Activated CD4-positive, alpha-beta T cell treated with anti-CD3 and anti-CD28 coated beads, Interleukin-2, amount 50 U/mL, for 16 hours (primary cell): Measurements from ENCODE around the gene TSSC4.
A peak's percentile ranks its signal among the peaks of the same experiment; 100 is the strongest.

Source experiments
- DNase-seq: peaks from one replicate; pipeline ENCODE4 v3.0.0-alpha.2; 2020

TSSC4 gene

DNA sequence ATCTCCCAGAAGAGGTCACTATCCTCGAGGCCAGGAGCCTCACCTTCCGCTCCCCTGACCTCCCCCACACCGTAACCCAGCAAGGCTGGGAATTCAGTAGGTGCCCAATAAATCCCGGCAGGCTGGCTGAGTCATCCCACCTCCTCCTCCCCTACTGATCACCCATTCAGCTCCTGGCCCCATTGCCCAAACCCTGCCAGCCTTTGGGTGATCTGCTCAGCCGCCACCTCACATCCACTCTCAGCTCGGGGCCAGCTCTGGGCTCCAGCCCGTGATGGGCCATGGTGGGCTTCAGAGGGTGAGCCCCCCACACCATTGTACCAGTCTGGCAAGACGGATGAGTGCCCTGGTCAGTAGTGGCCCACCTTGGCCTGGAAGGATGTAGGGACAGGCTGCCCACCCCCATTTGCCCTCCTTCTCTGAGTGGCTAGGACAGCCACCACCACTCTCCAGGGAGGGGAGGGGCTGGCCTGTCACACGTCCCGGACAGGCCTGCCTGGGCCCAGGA, 35.5 kb downstream of the TSSC4 start:
- no peak for DNase-seq

DNA sequence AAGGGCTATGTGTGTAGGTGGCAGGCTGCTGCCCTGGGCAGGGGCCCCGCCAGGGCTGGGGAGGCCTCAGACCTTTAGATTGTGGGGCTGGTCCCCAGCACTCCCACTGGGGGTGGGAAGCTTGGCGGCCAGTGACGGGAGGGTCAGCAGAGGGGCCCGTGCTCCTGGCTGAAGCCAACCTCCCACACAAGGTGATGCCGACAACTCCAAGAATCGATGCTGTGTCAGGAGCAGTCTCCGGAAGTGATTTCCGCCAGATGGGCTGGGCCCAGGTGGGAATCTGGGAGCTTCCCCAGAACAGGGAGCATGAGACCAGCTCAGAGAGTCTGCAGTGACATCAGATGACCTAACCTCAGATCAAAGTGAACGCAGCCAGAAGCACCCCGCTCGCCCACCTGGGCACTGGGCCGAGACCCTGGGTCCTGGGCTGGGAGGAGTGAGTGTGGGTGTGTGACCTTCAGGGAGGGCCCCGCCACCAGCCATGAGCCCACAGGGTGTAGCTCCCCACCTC, 36.0 kb downstream of the TSSC4 start:
- DNase-seq, result no peak

DNA sequence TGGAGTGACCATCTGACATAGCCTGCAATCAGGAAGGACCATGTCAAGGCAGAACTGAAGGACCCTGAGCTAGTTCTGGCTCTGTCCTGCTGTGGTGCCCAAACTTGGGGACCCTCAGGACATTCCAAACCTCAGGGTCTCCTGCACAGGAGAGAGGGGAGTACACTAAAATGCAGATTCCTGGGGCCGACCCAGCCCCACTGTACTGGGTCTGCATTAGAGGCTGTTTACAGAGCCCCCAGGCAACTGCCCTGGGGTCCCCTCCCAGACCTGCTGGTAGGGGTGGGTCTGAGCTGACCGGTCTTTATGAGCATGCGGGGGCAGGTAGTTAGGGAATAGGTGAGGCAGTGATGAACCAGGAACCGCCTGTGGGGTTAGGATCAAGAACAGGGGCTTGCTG, 37.0 kb downstream of the TSSC4 start:
- no peak for DNase-seq

- no peak for DNase-seq
Observed at GRCh38 chr11:2439820-2440219, 39.3 kb downstream of the TSSC4 start.

DNA sequence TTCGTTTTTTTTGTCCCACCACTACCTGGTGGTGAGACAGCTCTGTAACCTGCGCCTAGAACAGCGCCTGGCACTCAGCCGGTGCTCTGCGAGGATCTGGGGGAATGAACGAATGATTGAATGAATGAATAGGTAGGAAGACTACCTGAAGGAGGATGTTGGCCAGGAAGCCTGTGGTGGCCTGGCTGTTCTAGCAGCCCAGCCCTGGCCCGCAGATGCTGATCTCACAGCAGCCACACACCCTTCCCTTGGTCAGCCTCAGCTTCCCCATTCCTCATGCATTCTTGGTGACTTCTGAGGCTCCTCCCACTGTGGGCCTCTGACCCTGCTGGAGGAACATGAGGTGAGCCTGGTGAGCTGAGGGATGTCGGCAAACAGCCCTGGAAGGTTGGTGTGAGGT, 40.1 kb downstream of the TSSC4 start:
- DNase-seq, result no peak

DNA sequence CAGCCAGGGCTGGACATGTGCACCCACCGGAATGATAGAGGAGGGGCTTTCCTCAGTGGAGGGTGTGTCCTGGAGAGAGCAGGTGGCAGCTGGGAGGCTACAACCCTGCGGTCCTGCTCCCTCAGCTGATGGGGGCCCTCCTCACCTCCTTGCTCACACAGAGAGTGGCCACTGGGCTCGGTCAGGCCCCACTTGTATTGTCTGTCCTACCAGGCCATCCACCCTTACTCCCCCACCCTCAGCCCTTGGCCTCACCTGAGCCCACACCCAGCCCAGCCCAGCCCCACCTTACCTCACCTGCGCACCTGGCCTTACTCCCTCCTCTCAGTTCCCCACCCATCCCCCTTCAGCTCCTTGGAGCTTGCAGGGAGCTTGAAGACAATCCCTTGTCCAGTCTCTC, 40.6 kb downstream of the TSSC4 start:
- DNase-seq, result no peak

- no peak for DNase-seq
Observed at GRCh38 chr11:2442589-2442988, 42.0 kb downstream of the TSSC4 start.

- DNase-seq, result no peak
Observed at GRCh38 chr11:2443406-2443805, 42.9 kb downstream of the TSSC4 start.

DNA sequence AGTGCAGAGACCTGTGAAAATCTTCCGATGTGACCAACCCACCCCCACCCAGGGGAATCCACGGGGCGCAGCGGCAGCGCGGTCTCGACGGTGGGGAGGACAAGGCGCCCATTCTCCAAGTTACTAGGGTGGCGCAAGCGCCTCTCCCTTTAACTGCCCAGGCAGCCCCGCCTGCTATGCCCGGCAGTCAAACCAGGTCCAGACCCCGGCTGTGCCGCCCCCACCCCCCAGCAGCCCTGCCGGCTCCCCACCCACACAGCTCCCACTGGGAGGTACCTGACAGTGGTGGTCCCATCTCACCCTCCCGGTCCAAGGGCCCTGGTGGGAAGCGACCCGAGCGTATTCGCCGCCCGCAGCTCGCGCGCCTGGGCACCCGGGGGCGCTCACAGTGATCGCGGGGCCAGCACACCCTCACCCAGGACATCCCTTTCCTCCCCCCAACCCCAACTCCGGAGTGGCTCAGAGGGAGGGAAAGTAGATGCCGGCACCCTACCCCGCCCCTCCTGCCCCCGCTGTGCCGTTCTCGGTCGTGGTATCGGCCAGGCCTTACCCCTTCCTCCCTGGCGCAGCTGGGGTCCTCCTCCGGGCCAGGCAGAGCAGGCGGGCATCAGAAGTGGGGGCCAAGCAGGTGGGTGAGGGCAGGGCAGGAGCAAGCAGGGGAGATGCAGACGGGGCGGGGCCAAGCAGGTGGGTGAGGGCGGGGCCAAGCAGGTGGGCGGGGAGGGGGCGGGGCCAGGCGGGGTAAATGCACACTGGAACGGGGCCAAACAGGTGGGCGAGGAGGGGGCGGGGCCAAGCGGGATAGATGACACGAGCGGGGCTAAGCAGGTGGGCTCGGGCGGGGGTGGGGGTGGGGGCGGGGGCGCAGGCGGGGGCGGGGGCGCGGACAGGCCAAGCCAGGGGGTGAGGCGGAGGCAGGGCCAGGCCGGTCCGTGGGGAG, 43.6 kb downstream of the TSSC4 start, which contains the start of gene TRPM5:
TSS of gene TRPM5 (minus strand) at position 634 of the 940 bp plus-strand sequence. CDS start 21,478 bp downstream, outside the sequence.
- DNase-seq, result peak; percentile 28

DNA sequence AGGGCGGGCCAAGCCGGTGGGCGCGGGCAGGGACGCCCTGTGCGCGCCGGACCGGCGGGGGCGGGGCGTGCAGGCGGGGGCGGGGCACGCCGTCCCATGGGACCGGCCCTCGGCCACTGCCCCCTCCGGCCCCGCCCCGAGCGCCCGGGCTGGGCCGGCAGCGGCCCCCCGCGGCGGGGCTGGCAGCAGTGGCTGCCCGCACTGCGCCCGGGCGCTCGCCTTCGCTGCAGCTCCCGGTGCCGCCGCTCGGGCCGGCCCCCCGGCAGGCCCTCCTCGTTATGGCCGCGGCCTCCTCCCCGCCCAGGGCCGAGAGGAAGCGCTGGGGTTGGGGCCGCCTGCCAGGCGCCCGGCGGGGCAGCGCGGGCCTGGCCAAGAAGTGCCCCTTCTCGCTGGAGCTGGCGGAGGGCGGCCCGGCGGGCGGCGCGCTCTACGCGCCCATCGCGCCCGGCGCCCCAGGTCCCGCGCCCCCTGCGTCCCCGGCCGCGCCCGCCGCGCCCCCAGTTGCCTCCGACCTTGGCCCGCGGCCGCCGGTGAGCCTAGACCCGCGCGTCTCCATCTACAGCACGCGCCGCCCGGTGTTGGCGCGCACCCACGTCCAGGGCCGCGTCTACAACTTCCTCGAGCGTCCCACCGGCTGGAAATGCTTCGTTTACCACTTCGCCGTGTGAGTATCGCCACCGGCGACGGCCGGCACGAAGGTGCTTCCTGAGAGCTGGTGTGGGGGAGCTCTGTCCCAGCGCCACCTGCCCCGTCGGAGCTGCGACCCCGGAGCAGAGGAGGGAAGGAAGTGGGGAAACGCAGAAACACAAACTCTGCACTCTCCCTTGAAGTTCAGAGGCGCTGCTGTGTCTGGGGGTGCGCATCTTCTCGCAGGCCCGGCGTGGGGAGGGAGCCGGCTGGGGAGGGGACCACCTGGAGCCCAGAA, 44.5 kb downstream of the TSSC4 start, which contains the start of gene KCNQ1:
TSS of gene KCNQ1 (plus strand) at position 188 of the 925 bp plus-strand sequence. CDS start at position 279, 91 bp downstream.
- peak; percentile 26 for DNase-seq

DNA sequence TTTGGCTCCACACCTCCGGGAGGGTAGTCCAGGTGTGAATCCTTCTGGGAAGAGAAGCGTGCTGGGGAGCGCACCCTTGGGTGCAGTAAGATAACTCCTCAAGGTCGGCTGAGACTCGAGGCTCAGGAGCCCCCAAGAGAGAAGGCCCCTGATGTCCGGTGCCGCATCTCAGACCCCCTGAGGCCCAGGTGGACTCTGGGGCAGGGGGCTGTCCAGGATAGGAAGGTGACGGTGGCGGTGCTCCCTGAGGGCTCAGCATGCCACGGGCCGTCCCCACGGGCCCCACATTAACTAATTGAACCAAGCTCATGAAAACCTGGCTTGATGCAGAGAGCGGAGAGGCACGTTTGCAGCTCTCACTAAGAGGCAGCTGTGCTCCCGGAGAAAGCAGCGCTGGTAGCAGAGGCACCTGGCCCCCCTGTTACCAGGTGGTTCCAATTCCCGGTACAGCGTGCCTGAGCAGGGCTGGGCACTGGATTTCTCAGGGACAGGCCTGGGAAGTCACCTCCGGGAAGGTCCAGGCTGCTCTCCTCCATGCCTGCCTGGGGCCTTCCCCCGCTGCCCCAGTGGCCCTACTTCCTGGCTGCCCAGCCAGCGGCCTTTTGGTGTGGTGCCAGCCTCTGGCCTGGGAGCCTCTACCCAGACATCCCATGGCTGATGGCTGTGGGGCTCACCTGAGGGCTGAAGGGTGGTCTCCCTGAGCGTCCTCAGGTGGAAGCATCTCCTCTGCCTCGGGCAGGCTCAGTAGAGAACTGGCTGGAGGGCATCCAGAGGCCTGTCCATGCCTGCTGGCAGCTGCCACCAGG, 45.4 kb downstream of the TSSC4 start:
- DNase-seq, result no peak

- DNase-seq, result no peak
Observed at GRCh38 chr11:2446590-2447252, 46.2 kb downstream of the TSSC4 start.

DNA sequence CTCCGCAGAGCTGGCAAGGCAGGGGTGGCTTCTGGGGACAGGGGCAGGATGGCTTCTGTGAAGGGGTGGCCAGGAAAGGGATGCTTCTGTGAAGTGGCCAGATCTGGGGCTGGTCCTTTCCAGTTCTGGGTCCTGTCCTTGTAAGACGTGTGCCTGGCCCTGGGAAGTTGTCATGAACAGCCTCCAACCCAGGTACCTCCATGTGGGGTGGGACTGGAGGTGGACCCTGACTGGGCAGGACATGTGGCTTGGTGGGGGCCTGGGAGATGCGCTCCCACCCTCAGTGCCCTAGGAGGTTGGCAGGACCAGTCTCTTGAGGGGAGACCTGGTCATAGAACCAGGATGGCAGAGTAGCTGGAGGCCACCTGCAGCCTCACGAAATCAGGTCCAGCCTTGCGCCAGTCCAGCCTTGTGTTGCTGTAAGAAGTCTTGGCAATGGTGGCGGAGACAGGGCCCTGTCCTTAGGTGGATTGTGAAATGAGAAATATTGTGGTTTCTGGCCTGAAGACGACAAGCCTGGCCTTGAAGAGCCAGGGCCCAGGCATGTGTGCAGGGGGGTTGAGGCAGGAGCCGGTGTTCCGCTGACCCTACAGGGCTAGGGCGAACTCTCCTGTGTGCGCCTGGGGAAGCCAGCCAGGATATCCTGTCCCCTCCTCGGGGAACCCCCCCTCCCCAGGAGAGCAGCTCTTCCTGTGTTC, 46.9 kb downstream of the TSSC4 start:
- no peak for DNase-seq

- no peak for DNase-seq
Observed at GRCh38 chr11:2447951-2448650, 47.6 kb downstream of the TSSC4 start.

DNA sequence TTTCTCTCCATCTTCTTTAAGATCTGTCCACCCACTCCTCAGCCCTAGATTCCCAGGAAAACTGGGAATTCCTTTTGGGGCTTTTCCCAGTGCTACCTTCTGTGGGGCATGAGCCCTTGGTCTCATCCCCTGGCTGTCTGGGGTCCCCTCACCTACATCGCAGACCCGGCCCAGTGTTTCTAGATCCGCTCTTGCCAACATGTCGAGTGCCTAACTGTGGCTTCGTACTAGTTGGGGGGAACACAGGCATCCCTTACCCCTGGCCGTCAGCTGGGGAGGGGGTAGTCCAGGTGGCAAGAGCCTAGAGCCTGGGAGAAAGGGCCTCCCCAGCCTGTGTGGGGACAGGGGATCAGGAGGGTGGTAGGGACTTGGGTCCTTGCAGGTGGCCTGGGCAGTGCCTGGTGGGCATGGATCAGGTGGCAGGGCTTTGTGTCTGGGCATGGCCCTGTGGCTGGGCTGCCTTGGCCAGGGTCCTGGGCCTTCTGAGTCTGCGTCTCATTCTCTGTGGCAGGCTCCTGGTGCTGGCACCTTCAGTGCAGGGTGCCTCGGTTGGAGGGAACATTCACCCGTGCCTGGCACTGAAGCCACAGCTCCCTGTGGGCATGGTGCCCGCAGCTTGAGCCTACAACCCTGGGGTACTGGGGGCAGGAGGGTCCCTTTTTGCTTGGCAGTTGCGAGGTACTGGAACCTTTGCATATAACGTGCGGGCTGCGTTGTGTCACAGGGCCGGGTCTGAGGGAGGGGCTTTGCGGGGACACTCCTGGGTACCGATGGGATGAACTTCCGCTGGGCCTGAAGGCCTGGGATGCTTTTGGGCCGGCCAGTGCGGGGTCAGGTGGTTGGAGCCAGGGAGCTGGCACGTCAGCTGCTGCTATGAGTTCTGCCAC, 48.4 kb downstream of the TSSC4 start:
- no peak for DNase-seq

GRCh38 chr11:2449548-2450320, 49.2 kb downstream of the TSSC4 start:
- DNase-seq, result no peak

DNA sequence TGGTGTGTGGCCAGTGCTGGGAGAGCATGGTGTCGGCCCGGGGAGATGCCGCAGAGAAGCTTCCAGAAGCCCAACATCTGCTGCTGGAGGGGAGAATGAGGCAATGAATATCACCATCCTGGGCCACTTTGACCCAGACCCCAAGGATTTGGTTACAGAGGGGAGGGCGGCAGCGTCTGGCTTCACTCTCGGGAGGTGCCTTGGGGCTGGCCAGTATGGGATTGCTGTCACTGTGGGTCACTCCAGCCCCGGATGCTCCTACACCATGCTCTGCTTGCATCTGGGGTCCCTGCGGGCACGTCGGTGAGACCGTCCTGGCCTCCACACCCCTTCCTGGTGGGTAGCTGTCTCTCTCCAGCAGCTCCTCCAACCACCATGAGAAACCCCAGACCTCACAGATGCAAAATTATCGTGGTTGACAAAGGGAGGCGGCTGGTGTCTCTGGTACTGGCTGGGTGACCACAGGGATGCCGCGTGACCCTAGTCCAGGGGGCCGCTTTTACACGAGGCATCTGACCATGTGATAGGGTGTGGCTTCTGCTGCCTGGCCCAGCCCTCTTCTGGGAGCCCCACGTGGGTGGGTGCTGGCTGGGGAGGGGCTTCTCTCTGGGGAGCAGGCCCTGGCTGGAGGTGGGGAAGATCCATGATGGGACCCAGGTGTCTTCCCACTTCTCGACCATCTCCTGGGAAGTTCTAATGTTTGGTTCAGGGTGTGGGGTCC, 49.9 kb downstream of the TSSC4 start:
- DNase-seq, result no peak

- no peak for DNase-seq
Observed at GRCh38 chr11:2451336-2451735, 50.8 kb downstream of the TSSC4 start.
